Activated T-helper 1 cell treated with anti-CD3 and anti-CD28 coated beads, Interleukin-2, amount 50 U/mL, for 16 hours (primary cell): Measurements from ENCODE around the gene GADL1.
A peak's percentile ranks its signal among the peaks of the same experiment; 100 is the strongest.

Source experiments
- DNase-seq, 2 donors: peaks; one replicate each; pipeline ENCODE4 v3.0.0-alpha.2; 2020; ENCODE audit warnings: low read depth in 1 of 2, low spot score in 1 of 2

The GADL1 gene

DNA sequence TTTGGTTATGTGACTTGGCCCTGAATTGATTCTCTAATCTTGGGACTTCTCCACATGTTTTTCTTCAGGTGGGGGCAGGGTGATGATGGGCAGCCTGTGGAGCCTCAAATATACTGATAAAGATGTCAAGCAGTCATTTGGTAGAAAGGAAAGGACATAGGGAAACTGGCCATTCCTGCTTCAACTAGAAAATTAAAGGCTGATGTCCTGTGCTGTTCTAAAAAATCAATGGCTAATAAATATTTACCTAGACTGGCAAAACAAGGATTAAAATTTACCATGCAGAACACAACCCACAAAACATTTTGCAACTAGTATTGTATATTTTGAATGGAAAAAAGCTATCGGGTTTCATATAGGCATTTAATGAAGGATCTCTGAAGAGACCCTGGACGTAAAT lies 133.7 kb downstream of the GADL1 start:
- no peak for DNase-seq

DNA sequence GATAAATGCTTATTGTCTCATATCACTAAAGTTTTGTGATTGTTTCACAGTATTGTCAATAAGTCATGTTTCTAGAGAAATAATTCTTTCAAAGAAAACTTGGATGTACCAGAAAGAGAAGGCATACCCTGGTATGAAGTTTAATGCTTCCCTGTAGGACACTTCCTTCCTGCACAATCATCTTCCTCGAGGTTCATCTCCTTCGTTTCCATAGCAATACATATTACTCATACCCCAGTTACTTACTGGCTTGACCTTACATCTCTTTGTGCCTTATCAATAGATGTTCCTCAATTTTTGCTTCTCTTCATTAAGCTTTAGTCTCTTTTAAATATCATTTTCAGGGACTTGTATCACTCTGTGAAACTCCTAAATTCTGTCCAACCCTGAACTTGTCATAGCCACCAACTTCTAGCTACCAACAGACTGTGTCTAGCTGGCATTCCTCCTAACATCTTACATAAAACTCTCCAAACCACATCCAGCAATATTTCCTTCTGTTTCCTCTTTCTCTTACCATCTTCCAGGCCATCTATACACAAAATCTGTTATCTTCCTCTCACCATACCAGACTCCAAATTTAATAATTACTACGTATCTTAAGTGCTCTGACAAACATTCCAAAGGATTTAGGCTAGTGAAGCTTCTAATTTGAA lies 134.3 kb downstream of the GADL1 start:
- no peak for DNase-seq

DNA sequence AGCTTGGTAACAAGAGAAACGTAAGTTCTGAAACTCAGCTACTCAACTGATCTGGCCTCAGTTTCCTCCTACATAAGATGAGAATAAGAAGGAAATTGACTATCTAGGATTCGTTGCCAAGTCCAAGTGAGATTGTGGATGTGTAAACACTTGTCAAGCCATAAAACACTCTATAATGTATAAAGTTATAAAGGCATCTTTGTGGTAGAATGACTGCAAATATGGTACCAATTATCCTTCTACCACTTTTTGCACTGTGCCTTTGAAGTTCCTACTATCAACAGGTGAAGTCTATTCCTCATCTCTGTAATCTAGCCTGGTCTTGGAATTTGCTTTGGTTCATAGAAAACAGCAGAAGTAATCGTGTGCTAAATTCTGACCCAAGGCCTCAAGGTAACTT lies 138.2 kb downstream of the GADL1 start:
- no peak for DNase-seq

DNA sequence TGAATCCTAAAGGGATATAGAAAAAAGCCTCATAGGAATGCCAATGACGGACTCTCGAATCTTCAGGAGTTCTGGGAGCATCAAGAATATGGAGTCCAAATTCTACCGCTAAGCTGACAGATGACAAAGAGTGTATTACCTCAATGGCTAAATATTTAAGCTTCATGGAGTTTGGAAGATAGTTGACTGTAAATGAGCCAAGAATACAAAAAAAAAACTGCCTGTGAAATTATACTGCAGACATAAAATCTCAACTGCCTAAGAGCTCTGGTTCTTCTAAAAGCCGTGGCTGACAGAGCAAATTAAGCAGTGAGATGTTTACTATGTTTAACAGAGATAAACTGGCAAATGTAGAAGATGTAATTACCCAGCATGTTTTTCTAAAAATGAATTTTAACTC lies 140.0 kb downstream of the GADL1 start:
- DNase-seq: no peak

DNA sequence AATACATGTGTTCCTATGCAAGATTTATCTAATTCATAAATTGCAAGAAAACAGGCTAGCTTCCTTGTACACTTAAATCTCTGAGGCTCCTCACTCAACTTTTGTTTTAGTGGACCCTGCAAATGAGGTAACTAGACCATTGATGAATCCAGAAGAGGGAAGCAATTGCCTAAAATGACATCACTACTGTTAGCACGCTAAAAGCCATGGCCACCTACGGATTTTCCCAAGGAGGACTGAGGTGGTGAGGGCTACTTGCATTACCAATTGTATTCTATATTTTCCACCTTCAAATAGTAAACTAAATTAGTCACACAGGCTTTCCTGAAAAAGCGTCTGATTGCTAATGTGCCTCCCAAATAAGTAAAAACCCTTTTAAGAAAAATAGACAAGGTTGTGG lies 140.7 kb downstream of the GADL1 start:
- DNase-seq: no peak

DNA sequence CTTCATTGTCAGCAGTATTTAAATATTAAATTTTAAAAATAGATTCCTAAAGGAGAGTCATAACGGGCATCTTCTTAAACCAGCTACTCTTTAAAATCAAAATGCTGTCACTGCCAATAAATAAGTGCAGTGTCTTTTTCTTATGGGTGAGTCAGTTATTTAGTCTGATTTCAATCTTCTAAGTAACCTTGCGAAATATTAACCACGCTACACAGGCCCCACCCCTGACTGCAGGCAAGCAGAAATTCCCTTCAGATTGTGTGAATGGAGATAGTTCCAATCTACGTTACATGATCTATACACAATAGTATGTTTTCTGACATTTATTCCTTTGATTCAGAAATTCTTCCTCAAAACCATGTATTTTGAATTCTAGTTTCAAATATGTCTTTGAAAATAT lies 141.5 kb downstream of the GADL1 start:
- no peak for DNase-seq

DNA sequence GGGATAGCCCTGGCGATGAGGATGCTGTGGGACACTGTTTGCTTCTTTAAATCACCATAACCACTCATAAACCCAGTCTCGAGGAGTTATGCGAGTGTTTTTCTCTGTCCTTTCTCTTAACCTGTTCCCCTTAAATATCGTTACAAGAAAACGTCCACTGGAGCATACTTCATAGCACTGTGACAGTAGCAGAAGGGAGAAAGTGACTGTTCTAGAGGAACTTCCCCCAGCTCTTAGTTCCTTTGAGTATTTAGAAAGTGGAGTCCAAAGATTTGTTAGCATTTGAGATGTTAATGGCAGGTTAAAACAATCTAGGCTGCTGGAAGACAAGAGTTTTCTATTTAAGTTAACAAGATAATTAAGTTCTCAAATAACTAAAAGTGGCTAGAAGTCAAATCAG lies 142.0 kb downstream of the GADL1 start:
- no peak for DNase-seq

GRCh38 chr3:30751610-30752299 lies 142.7 kb downstream of the GADL1 start:
- peak; percentile 10 to 14 for DNase-seq

DNA sequence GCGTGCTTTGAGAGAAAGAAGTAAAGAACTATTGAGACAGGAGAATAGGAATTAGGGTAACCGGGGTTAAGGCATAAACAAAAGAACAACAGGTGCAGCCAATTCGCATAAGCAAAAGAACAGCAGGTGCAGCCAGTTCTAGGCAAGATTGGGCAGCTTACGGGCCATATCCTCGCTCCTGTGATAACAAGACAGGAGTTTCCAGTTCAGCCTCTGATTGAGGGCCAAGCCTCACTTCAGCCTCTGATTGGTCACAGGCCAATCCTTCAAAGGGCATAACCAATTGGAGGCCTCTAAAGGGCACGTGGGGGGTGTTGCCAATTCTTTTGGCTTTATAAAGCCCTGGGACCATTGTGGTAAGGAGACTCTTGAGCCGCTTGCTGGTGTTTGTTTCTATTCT lies 143.5 kb downstream of the GADL1 start:
- DNase-seq: no peak

GRCh38 chr3:30749230-30749629 lies 145.2 kb downstream of the GADL1 start:
- DNase-seq: no peak

DNA sequence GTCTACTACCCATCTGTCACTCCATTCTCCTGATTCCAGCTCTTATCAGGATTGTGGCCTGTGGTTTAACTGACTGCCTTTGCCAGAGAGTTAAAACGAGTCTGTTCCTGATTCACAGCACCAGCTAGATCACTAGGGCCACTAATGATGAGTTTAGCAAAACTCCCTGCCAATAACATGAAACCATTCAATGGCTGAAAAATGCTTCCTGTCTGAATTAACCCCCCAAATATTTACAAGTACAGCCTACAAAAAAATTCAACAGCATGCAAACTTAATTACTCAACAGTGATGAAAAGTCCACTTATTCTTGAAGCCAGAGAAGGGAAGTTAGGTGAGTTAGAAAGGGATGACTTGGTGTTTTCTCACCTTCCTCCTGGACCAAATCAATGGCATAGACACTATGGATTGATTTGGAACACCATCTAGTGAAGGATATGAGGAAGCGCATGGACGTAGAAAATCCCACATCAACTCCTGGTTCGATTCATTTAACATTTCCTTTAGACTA lies 146.6 kb downstream of the GADL1 start:
- no peak for DNase-seq

GRCh38 chr3:30743641-30744317 lies 150.7 kb downstream of the GADL1 start:
- no peak for DNase-seq

DNA sequence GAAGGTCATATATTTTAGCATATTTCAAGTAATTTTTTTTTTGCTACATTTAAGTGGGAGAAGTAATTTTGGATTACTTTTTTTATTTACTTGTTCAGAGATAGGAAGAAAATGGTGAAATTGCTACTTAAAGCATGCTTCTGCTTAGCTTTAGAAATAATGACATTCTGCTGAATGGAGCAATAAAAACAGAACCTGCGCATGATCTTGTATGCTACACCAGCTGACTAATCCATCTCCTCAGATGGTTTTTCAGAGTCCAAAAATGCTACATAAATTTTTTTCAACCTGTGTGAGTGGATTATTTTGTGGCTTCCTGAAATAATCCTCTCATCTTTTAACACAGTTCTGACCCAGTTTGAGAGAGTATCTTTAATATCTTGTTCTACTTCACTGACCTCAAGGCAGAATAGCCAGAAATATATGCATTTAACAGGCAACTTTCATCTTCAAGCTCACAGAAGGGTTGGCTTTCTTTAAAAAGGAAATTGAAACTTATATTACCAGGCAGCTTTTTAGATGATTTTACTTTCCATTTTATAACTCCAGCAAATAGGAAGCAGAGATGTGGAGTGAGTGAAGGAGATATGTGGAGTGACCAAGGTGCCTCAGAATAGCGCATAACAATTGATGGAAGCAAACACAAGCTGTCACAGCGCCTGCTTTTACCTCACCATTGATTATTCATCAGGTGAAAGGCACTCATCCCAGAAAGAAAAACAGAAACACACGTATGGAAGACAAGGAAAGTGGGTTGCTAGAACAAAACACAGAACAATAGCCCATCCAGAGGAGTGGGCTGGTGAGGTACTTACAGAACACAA lies 151.5 kb downstream of the GADL1 start:
- no peak for DNase-seq

DNA sequence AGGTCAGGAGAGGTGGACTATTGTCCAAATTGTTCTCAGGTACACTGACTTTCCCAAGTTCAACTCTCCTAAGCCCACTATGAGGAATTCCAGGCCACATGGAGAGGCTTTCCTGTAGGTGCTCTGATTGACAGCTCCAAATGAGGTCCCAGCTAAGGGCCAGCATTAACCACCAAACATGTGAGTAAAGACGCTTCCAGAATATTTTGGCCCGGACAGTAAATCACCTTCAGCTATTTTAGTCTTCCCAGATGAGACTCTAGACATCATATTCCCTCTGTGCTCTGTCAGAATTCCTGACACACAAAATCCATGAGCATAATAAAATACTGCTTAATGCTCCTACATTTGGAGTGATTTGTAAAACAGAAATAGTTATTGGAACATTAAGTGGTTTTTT lies 152.6 kb downstream of the GADL1 start:
- DNase-seq: no peak

GRCh38 chr3:30738605-30739004 lies 155.9 kb downstream of the GADL1 start:
- no peak for DNase-seq

- no peak for DNase-seq
Measured at GRCh38 chr3:30737743-30738499, 156.5 kb downstream of the GADL1 start.

DNA sequence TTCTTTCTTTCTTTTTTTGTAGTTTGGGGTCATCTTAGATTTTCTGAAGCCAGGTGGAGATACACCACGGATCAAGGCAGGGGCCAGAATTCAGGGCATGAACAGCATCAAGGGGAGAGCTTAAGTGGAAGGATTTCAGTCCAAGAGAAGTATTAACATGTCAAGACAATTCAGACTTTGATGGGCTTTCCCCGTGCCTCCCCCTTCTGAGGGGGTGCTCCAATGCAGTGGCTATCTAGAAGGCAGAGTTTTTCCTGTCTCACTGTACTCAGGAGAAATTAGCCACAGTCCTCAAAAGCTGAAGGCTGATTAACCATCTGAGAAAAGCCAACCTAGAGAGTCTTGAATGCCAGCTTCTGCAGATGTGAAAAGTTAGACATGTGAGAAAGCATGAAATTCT lies 160.8 kb downstream of the GADL1 start:
- DNase-seq: no peak

- no peak for DNase-seq
Measured at GRCh38 chr3:30733209-30733608, 161.3 kb downstream of the GADL1 start.

DNA sequence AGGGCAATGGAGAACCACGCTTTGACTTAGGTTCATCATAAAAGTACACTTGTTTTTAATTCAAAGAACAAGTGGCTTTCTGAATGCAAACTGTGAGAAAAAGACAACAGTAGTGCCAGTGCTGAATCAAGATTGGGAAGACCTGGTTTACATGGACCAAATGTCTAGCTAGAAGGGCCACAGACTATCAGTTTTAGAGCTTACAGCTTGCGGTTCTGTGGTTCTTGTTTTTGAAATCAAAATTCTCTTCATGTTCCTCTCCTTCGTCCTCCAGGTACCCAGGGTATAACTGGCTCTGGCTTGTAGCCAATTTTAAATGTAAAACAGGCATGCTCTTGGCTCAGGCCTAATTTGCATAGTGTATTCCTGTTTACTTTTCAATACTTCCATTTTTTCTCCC lies 163.5 kb downstream of the GADL1 start:
- DNase-seq: no peak

GRCh38 chr3:30729936-30730335 lies 164.5 kb downstream of the GADL1 start:
- DNase-seq: no peak

DNA sequence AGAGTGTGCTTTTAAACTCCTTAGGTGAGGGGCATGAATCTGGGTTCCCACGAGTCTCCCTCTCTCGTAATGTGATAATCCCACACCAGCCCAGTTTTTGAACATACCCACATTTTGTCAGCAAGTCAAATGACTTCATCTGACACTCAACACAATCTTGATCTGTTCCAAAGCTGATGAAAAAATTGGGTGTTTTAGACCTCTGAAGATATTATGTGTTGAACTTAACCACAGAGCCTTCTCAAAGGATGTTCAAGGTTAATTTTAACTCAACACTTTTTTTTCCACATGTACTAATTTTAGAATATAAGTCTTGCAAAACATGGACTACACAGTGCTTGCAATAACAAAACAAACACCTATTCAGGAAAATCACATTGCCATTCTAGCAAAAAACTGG lies 164.9 kb downstream of the GADL1 start:
- DNase-seq: no peak
